Left kidney (tissue), 2 donors: ENCODE results near the gene PNMA1. TPM values are rescaled to one million over a fixed set of nuclear protein-coding genes. Genes with fewer than 3 reads are reported as not detected.

Experiments used
- DNase-seq: peaks from one replicate; pipeline ENCODE4 v3.0.0-alpha.2; 2013
- polyA plus RNA-seq: library from polyadenylated mRNA; unstranded; fragments of 120-200 nt; gene quantifications from one replicate; pipeline ENCODE4 v1.2.1, GENCODE V29; 2013; ENCODE audit not compliant: insufficient read length

The PNMA1 gene
- polyA plus RNA-seq, 1 donor: 91.6 TPM

DNA sequence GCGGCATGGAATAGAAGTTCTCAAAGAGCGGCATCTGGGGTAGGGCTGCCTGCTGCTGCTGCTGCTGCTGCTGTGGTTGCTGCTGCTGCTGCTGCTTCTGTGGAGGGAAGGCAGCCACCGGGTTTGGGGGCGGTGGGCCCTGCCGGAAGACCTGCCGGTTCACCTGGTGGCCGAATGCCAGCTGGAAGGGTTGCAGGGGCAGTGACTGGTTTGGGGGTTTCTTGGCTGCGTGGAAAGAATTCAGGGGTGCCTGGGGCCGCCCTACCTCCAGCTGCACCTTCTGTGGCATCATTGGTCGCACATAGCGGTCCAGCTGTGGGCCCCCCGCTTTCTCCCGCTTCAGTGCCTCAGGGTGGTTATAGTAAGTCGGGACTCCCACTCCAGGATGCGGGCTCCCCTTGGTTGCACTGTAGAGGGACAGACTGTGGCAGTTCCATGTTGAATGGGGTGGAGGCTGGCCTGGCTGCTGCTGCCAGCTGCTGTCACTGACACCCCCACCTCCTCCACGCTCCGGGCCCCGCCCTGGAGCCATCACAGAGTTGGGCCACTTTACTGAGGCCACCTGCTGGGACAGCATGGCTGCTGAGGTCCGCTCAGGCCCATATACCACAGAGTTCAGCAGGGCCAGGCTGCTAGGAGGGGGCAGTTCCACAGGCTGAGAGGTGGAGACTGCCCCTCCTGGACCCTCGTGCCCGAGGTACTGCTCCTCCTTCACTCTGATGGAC lies 25.2 kb upstream of the PNMA1 start:
- DNase-seq: no peak

DNA sequence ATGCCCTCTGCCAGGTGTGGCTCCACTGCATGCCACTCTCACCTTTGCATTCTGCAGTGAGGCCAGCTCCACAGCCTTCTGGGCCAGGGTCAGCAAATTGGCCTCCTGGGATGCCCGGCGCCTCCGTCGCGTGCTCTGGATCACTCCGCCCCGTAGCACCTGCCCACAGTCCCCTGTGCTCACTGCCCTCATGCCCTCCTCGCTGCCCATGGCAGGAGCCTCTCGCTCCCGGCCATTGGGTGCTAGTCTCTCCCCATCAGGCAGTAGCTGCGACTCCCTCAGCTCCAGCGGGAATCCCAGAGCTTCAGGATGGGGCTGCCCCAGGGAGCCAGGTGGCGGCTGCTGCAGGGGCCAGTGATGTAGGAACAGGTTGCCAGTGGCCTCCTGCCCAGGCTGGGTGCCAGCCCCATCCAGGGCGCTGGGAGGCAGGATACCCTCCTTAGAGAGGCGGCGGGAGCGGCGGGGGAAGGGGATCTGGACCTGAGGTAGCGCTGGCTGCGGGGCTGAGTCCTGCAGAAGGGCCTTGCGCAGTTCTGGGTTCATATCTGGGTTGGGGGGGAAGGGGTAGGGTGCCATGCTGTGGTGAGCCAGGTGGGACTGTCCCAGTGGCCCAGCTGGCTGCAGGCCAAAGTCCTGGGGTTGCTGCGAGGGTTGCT lies 24.5 kb upstream of the PNMA1 start:
- no peak for DNase-seq

GRCh38 chr14:73736842-73737241 lies 22.7 kb upstream of the PNMA1 start:
- no peak for DNase-seq

- no peak for DNase-seq
Measured at GRCh38 chr14:73732006-73732405, 17.8 kb upstream of the PNMA1 start.

DNA sequence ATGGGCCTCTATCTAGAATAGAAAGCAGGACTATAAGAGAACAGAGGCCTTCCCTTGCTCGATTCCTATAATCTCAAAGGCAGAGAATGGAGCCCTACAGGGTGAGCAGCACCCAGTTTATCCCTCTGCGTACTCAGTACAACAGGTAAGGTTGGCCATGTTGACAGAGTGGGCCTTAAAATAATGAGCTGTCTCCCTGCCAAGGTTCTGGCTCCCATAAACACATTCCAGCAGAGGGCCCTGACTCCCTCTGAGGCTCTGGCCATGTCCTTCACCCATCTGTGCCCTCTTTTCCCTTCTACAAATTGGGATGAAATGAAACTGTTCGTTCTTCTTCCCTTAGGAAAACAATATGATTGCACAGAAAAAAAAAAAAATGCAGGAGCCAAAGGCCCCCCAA lies 16.9 kb upstream of the PNMA1 start:
- DNase-seq: no peak

GRCh38 chr14:73729556-73730265 lies 15.5 kb upstream of the PNMA1 start:
- DNase-seq: no peak

DNA sequence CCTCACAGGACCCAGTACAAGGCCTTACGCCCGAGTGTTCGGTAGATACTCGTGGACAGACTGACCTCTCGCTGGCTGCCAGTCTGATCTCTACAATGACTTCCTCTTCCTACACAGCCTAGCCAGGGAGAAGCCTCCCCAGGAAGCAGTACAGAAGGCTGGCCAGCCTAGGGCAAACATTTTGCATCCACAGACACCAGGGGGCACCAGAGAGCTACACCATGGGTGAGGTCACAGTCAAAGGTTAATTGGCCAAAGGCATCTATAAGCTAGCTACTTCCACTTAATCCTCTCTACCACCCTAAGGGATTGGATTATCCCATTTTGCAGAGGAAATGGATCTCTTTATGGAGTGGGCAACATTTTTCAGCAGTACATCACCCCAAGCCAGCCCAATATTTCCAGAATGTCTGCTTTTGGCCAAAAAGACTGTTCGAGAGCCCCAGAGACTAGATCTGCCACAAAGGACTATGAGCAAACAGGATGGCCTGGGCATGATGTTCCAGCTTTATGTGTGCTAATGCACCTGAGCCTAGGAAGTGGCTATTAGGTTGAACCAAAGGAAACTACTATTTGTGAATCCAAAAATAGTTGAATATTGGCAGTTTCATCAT lies 14.6 kb upstream of the PNMA1 start:
- no peak for DNase-seq

DNA sequence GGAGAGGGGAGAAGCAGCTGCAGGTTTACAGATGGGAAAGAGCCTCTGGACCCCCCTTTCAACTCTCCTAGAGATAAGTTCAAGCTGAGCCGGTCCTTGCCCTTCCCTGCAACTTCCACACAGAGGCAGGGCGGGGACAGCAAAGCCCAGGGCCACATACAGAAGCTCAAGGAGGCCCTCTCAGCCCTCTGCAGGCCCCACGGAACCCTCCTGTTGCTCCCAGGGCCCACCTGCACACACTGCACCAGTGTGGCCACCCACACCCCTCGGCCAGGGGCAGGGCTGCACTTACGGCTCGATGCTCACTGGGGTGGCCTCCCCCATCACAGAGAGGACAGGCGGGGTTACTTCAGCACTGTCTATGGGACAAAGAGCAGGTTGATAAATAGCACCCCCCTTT lies 13.0 kb upstream of the PNMA1 start:
- no peak for DNase-seq

- DNase-seq: no peak
Measured at GRCh38 chr14:73726025-73726961, 12.1 kb upstream of the PNMA1 start.

GRCh38 chr14:73725116-73726024 lies 11.2 kb upstream of the PNMA1 start:
- DNase-seq: no peak

GRCh38 chr14:73724696-73725095 lies 10.5 kb upstream of the PNMA1 start:
- DNase-seq: no peak

DNA sequence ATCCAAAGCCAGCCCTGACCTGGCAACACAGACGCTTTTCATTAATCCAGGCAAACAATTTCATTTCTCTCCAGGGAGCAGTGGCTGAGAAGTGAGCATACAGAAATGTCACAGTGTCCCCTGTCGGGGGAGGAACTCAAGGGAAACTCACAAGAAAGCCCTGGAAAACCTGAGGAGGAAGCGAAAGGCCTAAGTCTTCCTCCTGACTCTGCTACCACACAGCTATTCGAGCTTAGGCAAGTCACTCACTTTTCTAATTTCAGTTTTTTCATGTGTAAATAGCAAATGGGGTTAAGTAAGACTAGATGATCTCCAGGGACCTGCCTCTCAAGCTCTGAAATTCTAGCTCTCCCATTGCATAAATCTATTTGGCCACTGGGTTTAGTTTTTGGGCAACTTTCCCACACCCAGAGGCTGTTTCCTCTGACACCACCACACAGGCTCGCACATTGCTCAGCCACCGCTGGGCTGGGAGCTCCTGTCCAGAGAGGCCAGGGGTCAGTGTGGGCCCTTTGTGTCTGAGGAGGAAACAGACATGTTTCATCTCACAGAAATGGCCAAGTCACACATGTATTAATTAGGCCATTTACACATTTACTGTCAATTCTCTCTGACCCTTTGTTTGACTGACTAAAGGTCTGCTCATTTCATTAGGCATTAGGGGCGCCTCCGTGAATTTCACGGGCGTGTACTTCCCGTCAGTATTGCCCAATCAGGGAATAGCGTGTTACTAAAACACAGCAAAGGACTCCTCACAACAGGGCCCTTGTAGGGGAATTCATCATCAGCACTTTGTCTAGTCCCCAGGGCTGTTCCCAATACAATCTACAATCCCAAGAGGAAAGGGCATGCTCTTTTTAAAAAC lies 9.8 kb upstream of the PNMA1 start:
- no peak for DNase-seq

DNA sequence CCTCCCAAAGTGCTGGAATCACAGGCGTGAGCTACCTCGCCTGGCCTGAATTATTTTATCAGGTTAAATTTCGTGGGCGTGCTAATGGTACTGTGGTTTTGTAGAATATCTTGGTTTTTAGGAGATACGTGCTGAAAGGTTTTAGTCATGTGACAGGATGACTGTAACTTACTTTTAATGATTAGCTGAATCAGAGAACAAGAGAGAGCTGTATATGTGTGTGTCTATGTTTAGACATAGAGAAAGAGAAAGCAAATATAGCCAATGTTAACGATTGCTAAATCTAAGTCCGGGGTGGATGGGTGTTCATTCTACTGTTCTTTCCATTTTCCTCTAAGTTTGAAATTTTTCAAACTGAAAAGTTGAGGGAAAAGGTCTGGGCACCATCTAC lies 9.2 kb upstream of the PNMA1 start:
- no peak for DNase-seq

GRCh38 chr14:73722581-73722980 lies 8.4 kb upstream of the PNMA1 start:
- DNase-seq: no peak

- no peak for DNase-seq
Measured at GRCh38 chr14:73721101-73721821, 7.1 kb upstream of the PNMA1 start.

DNA sequence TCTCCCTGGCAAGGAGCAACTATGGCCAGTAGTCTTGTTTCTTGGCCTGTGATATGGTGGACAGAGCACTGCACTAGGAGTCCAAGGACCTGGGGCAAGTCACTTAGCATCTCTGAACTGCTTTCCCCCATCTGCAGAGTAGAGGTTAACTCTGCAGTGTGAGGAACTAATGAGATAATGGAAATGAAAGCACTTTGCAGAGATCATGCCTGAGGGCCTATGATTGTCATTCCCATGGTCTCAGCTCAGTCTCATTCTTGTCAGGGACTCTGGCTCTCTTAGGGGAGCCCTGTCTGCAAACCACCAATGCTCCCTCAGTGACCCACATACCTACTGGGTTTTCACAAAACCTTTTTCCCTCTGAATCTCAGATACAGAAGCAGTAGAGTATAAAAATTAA lies 6.5 kb upstream of the PNMA1 start:
- DNase-seq: no peak

DNA sequence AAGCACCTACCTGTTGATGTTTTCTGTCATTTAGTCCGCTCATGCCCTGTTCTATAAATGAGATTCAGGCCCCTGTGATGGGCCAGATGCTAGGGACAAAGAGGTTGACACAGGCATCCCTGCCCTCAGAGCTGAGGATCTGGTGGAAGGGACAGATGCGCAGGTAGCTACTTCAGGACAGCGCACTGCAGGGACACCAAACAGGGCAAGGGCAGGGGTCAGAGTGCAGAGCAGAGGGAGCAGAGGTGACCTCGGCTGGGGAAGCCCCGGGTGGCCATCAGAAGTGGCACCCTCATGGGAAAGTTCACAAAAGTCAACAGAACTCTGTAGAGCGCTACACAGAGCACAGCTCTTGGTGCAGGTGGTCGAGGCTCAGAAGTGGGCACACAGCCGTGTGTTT lies 5.6 kb upstream of the PNMA1 start:
- no peak for DNase-seq

DNA sequence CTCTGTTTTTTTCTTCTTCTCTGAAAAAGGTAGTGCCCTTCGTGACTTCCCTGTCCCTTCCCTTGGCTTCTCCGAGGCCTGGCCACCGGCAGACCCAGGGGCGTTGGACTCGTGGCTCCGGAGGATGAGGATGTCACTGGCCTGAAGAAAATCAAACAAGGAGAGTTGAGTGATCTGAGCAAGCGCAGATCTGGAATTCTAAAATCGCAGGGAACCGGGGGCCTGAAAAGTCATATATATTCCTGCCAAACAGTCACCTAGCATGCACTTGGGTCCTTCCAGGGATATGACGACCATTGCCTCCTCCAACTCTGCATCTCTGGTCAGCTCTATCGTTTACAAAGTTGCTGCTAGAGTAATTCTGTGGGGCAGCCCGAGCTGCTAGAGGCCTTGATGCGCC lies 5.2 kb upstream of the PNMA1 start:
- DNase-seq: no peak
